ENCODE measurements around the gene SMARCA2.

- no peak for TF ChIP-seq CTCF (IDR thresholded peaks at IDR 0.05)
- no peak for TF ChIP-seq EZH2phosphoT487 (IDR thresholded peaks at IDR 0.05)
- no peak for TF ChIP-seq EZH2 (IDR thresholded peaks at IDR 0.05)
Measured at GRCh38 chr9:2060424-2060823, 45.3 kb downstream of the SMARCA2 start.
